Glomerular visceral epithelial cell (primary cell): Measurements from ENCODE around the gene OR1K1.
"Not testable (repeated sequence)": the region's sequence is repeated elsewhere in the genome, so short reads cannot be mapped to it uniquely, and the experiment has no call there.

Experiments used
- DNase-seq: peaks from one replicate; pipeline ENCODE4 v3.0.0-alpha.2; 2016; ENCODE audit errors: extremely low spot score

The OR1K1 gene

DNA sequence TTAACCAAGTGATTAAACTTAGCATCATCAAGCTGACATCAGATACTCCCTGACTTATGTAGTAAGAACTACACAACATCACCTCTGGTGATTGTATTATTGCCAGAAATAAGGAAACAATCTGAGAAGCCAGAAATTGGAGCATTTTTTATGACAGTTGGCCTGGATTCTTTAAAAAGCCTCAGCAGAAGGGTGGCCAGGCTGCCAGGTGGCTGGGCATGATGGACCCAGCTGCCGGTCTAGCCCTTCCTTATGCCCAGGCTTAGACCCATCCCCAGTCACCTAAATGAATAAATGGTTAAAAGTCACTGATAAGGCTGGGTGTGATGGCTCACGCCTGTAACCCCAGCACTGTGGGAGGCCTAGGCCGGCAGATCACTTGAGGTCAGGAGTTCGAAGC, 12.8 kb downstream of the OR1K1 start:
- DNase-seq, result no peak

DNA sequence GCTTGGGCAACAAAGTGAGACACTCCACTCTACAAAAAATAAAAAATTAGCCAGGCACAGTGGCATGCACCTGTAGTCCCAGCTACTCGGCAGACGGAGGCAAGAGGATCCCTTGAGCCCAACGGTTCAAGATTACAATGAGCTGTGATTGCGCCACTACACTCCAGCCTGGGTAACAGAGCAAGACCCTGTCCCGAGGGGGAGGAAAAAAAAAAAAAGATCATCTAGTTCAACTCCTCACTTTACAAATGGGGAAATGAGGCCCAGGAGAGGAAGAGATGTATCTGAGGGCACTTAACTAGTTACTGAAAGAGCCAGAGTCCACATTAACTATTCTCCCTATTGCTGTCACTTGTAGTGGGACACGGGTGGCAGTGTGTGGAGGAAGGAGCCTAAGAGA, 14.6 kb downstream of the OR1K1 start:
- no peak for DNase-seq

DNA sequence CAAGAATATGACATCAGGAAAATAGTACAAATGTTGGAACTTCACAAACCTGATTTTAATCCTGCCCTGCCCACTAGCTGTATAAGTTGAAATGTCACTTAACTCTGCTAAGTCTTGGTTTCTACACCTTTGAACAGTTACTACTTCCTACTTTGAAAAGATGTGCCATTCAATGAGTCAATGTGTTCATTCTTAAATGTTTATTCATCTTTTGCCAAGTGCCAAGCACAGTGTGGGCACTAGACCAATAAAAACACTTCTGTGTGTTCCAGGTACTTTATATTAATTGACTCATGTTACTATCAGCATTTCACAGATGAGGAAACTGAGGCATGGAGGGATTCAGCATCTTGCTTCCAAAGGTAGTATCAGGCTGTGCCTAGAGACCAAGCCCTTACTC, 15.6 kb downstream of the OR1K1 start:
- no peak for DNase-seq

DNA sequence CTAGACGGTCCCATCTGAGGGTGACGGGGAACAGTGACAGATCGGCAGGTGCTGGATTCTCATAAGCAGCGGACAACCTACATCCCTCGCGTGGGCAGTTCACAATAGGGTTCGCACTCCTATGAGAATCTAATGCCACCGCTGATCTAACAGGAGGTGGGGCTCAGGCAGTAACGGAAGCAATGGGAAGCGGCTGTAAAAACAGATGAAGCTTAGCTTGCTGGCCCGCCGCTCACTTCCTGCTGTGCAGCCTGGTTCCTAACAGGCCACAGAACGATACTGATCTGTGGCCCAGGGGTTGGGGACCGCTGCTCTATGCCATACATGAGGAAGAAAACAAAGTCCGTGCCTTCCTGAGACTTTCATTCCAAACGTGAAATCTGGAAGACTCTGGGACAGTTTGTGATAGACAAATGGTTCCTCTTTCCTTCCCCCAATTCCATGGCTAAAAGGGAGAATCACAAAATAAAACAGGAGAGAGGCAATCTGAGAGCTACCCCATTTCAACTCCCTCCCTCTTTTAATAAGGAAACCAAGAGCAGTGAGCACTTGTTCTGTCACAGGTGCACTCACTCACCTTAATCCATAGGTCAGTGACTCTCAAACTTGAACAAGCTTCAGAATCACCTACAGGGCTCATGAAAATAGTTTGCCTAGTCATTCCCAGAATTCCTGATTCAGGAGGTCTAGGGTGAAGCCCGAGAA, 16.4 kb downstream of the OR1K1 start:
- DNase-seq, result no peak

DNA sequence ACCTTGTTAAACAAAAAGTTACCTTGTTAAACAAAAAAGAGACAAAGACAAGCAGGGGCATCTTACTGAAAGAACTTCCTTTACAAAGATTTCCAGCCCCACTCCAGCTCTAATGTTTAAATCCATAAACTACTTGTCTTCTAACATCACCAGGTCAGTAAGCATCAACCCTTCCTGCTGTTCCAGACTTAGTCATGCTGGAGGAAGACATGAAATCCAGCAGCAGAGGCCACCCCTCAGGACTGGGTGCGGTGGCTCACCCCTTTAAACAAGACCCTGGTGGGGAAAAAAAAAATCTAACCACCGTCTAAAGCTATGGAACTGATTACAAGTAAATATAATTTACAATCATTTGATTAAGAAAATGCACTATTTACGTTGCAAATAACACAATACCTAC, 19.4 kb downstream of the OR1K1 start:
- DNase-seq, result no peak

DNA sequence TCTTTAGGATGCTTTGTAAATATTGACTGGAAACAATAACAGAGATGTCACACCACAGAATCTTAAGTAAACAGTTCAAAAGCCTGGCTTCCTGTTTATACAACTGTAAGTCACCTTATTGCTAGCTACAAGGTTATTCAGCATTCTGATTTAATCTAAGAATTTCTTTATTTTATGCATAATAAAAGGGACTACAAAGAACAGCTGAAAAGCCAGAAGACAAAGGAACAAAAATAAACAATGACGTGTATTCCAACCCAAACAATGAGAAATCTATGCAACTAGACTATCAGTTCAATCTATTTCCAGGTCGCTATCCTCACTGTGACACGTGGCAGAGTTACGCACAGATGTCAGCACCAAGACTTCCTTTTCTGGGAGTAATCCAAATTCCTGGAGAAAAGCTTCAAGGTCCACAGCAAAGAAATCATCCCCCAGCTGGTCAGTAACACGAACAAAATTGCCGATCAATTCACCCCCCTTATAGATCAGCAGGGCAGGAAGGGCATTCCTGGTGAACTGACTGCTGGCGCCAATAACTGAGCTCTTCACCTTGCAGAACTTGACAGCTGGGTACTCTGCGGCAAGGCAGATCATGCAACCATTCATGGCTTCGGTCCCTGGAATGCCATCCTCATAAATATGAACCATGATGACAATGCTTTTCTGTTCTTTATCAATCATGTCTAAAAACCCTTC, 20.0 kb downstream of the OR1K1 start:
- no peak for DNase-seq

DNA sequence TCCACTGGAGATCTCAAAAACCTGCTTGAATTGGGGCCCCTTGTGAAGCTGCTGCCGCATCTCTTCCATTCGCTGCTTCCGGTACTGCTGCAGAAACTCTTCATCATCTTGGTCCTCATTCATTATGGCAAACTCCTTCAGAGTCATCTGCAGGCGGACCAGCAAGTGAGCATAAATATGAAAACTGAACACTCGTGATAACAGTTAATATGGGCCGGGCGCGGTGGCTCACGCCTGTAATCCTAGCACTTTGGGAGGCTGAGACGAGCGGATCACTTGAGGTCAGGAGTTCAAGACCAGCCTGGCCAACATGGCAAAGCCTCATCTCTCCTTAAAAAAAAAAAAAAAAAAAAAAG, 20.5 kb downstream of the OR1K1 start:
- no peak for DNase-seq

DNA sequence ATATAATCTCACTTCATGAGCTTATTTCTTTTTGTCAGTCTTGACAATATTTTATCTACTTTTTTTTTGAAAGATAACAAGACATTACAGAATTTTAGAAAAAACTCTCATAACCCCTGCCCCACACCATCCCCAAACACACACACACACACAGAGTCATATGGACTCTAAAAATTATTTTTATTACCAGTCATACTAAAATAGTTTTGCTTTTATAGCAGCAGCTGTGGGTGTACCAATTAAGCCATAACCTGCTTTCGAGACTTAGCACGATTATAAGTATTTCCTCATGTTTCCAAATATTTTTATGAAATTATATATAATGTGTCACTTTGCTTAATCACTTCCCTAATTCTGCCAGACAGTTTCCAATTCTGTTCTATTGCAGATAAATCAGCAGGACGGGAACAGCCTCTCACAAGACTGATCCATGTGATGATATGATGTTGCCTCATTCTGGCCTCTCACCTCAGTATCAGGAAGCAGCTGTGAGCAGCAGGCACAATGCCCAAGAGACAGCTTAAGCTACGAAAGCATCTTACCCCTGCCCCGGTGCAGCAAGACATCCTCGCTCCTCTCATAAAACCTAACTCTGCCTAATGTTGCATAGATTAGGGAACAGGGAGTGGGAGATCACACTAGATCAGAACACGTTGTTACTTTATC, 21.5 kb downstream of the OR1K1 start:
- no peak for DNase-seq

DNA sequence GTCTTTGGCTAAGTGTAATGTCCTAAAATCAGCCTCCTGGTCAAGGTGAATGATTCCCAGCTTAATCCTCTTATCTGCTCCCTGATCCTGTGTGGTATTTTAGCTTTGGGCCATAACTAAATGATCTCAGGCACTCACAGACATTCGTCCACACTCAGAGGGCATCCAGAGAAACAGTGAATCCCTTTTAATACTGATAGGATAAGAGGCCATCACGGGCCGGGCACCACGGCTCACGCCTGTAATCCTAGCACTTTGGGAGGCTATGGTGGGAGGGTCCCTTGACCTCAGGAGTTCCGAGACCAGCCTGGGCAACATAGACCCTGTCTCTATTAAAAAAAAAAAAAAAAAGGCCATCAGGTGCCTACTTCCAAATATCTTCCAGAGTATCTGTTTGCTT, 22.1 kb downstream of the OR1K1 start:
- DNase-seq, result no peak

DNA sequence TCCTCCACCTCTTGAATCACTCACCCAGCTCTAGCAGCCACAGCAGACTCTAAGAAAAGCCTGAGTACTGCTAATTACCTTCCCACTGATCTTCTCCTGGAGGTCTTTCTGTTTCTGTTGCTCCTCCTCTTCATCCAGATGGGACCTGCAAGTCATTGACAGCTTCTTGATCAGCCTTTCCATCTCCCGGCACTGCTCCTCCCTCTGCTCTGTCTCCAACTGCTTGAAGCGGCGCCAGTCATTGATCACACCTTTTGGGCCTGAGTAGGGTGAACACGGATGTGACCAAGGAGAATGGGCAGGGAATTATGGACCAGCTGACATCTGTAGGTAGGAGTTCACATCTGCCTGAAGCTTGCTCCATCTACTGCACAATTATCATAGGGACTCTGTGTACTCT, 23.0 kb downstream of the OR1K1 start:
- no peak for DNase-seq

DNA sequence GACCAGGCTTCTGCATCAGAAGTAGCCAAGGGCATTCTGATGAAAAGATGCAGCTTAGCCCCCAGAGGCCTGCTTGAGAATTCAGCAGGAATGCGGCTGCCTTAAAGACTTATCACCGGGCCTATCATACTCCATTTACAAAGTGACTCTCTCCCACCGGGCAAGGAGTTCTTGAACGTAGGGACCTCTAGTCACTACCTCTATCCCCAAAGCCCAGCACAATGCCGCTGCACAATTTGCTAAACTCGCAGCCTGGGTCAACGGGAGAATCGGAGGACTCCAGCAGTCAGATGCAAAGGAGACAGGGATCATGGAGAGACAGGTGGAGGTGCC, 27.8 kb downstream of the OR1K1 start:
- no peak for DNase-seq

DNA sequence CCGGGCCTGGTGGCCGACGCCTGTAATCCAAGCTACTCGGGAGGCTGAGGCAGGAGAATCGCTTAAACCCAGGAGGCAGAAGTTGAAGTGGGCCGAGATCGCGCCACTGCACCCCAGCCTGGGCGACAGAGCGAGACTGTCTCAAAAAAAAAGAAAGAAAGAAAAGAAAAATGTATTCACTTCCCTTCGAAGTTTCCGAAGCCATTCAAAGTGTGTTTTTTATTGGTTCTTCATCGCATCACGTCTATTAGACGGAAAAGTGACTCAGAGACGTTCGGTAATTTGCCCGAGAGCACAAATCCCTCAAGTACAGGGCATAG, 29.0 kb downstream of the OR1K1 start:
- not testable (repeated sequence) for DNase-seq

DNA sequence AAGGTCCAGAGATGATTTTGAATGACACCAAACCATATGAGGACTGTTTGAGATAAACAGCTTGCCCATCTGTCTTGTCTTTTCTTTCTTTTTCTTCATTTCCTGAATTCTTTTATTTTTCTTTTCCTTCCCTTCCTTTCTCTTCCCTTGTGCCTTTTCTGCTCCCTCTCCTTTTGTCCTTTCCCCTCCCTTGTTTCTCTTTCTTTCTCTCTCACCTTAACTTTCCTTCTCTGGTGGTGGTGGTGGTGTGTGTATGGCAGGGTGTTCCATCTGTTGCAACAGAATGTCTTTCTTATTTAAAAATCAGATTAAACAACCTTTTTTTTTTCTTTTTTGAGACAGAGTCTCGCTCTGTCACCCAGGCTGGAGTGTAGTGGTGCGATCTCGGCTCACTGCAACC, 32.3 kb downstream of the OR1K1 start:
- DNase-seq, result no peak

DNA sequence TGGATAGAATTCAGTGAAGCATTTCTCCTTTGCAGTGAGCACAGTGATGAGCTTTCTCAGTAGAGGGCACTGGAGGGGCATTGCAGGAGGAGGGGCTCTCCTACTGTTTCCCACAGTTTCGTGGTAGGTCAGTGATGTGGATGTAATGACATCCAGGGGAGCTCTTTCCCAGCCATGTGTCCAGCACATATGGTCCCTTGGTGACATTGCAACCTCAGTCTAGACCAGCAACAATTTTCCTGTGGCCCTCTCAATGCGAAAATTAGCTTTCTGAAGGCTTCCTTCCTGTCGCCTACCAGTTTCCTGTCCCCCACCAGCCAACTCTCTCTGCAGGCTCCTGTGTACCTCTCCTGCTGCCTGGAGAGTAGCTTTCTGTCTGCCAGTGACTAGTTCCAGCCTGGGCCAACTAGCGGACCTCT, 35.4 kb downstream of the OR1K1 start:
- DNase-seq, result no peak

DNA sequence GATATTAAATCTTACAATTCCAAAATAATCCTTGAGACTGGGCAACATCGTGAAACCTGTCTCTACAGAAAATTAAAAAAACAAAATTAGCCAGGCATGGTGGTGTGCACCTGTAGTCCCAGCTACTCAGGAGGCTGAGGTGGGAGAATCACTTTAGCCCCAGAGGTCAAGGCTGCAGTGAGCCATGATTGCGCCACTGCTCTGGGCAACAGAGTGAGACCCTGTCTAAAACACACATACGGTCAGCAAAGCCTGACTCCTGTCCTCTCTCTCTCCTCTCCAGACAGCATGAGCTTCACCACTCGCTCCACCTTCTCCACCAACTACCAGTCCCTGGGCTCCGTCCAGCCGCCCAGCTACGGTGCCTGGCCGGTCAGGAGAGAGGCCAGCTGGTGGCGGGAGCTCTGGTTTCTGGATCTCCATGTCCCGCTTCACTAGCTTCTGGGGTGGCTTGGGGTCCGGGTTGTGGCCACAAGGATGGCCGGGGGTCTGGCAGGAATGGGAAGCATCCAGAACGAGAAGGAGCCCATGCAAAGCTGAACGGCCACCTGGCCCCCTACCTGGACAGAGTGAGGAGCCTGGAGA, 37.4 kb downstream of the OR1K1 start:
- DNase-seq, result no peak

DNA sequence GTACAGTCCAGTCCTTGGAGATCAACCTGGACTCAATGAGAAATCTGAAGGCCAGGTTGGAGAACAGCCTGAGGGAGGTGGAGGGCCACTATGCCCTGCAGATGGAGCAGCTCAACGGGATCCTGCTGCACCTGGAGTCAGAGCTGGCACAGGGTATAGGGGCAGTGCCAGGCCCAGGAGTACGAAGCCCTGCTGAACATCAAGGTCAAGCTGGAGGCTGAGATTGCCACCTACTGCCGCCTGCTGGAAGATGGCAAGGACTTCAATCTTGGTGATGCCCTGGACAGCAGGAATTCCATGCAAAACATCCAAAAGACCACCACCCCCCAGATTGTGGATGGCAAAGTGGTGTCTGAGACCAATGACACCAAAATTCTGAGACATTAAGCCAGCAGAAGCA, 38.5 kb downstream of the OR1K1 start:
- not testable (repeated sequence) for DNase-seq

DNA sequence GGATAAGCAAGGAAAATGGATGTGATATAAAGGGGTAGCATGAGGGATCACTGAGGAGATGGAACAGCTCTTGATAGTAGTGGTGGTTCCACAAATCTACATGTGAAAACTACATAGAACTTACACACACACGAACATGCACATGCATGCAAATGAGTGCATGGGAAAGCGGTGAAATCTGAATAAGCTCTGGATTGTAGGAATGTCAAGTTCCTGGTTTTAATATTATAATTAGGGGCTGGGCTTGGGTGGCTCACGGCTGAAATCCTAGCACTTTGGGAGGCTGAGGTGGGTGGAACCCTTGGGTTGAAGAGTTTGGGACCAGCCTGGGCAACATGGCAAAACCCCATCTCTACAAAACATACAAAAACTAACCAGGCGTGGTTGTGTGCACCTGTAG, 41.6 kb downstream of the OR1K1 start:
- no peak for DNase-seq

DNA sequence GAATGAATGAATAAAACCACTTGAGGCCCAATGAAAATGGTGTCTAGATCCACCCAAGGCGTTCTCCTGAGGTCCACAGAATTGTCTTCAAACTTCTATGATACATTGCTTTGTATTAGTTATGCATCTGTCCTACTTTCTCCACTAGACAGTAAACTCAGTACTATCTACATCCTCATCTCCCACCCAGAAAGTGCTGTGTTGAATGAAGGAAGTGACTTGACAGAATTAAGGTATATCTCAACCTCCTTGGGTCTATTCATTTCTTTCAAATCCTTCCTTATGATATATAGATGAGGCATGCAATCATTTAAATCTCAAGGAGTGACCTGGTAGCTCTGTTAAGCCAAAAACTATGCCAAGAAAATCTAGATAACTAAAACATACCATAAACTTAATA, 44.2 kb downstream of the OR1K1 start:
- DNase-seq, result no peak

DNA sequence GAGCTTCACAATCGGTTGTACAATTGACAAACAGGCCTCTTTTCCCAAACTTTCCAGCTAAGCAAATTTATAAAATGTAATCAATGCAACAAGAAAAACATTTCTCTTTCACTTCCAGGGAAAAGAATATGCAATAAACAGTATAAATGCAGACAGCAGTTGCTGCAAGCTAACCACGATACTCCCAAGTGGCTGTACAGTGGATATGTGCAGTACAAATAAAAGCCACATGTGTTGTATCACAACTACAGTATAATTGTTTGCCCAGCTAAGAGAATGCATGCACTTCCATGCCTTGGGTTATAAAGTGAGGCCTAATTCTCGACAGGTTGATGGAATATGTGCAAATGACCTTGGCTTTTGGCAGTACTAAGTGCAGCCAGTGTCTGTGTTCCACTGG, 45.2 kb downstream of the OR1K1 start:
- no peak for DNase-seq

DNA sequence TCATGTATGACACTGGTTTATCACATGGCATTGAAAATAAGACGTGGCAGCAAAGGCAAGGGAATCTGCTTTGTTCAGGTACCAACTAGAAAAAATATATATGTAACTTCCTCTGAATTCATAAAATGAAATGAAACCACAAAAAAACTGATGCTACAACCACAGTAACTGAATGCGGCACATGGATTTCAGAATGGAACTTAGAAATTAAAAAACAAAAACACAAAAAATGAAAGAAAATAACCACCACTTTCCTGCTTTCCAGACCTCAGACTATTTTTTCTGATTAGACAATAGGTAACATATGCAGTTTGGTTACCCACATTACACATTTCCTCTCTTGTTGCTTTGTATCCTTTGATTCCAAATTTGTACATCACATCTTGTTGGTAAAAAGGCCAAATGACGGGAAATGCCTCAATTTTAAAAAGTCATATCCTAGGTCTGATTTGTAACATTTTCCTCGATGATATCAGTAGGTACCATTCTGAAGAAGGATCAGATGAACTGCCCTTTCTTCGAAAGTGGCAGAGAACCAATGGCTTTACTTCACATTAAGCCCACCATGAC, 46.5 kb downstream of the OR1K1 start:
- no peak for DNase-seq

DNA sequence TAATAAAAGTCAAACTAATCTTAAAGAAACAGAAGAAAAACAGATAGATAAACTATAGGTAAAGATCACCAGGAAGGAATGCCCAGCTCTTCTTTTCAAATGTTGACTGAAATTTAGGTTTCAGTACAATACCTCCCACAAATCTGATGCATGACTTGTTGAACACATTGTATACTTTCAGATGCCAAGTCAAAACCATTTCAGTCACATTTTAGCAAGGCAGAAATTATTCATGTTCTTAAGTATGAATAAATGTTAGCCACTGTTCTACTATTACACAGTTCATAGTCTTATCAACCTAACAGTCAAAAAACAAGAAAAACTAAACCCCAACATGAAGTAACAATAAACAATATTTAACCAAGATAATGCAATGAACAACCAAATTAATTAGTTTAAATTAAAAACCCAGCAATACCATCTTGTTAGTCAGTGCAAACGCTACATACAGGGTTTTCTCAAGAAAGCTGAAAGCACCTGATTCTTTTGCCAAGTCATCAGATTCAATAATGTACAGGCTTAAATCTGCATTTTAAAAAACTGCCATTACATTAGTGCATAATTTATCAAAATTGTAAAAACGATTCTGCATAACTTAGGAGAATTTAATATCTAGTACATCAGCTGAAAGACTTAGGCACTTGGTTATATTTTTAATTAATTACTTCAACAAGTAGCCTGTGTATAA, 48.5 kb downstream of the OR1K1 start:
- no peak for DNase-seq
